KMS-11 (cell line): ENCODE results near the gene RUVBL2.
A peak's percentile ranks its signal among the peaks of the same experiment; 100 is the strongest.

Experiments
- H2AFZ ChIP-seq: fragments of 200-600 bp; sonication (generic); 2 replicates; pipeline ENCODE4 v1.6.1; 2016; ENCODE audit warnings: antibody characterized with exemption, mixed run types, low read depth
- H3K27ac ChIP-seq: fragments of 200-600 bp; sonication (generic); 2 replicates; pipeline ENCODE4 v1.6.1; 2016; ENCODE audit warnings: mild to moderate bottlenecking, mixed run types
- H3K27me3 ChIP-seq: fragments of 200-600 bp; sonication (generic); 2 replicates; pipeline ENCODE4 v1.6.1; 2017; ENCODE audit warnings: mild to moderate bottlenecking, low read depth, mixed run types, moderate library complexity; ENCODE audit not compliant: insufficient read depth
- H3K36me3 ChIP-seq: fragments of 200-600 bp; sonication (generic); 2 replicates; pipeline ENCODE4 v1.6.1; 2017; ENCODE audit warnings: mild to moderate bottlenecking, mixed run types; ENCODE audit not compliant: insufficient read depth
- H3K4me1 ChIP-seq: fragments of 200-600 bp; sonication (generic); 2 replicates; pipeline ENCODE4 v1.6.1; 2016; ENCODE audit warnings: mild to moderate bottlenecking, low read depth, mixed run types; ENCODE audit not compliant: poor library complexity, severe bottlenecking
- H3K4me2 ChIP-seq: fragments of 200-600 bp; sonication (generic); 2 replicates; pipeline ENCODE4 v1.7.0; 2016; ENCODE audit warnings: mild to moderate bottlenecking, mixed run types
- H3K4me3 ChIP-seq: fragments of 200-600 bp; sonication (generic); IDR thresholded peaks from 2 replicates; pipeline ENCODE4 v1.6.1; 2017; ENCODE audit warnings: low read depth, low read length, mixed read lengths; ENCODE audit not compliant: insufficient read depth
- H3K79me2 ChIP-seq: fragments of 200-600 bp; sonication (generic); 2 replicates; pipeline ENCODE4 v1.6.1; 2016; ENCODE audit warnings: low read depth, mixed run types; ENCODE audit not compliant: insufficient read depth
- H3K9ac ChIP-seq: fragments of 200-600 bp; sonication (generic); 2 replicates; pipeline ENCODE4 v1.6.1; 2016; ENCODE audit warnings: mild to moderate bottlenecking, mixed run types
- H4K20me1 ChIP-seq: fragments of 200-600 bp; sonication (generic); 2 replicates; pipeline ENCODE4 v1.6.1; 2016; ENCODE audit warnings: mild to moderate bottlenecking, mixed run types; ENCODE audit not compliant: insufficient read depth
- CTCF ChIP-seq: fragments of 200-600 bp; sonication (generic); conservative IDR thresholded peaks from 2 replicates; pipeline ENCODE4 v1.6.1; 2017; ENCODE audit warnings: low read depth, mild to moderate bottlenecking, antibody characterized with exemption, low read length, moderate library complexity, mixed read lengths

Gene RUVBL2

GRCh38 chr19:48965806-48966540, 27.7 kb upstream of the RUVBL2 start:
- Histone ChIP-seq H3K79me2 (peaks cover 11% of the 10 kb centered on the region), H3K27me3 (no peaks in the 10 kb centered on the region), H4K20me1 (no peaks in the 10 kb centered on the region), H2AFZ (peak overlapping the region; percentile 43), H3K4me2 (peak overlapping the region; percentile 99), H3K4me3 (no peak overlapping the region), H3K4me1 (peaks cover 39% of the 10 kb centered on the region), H3K27ac (peak overlapping the region; percentile 73), H3K36me3 (no peaks in the 10 kb centered on the region), H3K9ac (peak overlapping the region; percentile 67)
- no peak for TF ChIP-seq CTCF

GRCh38 chr19:48966541-48967345, 26.9 kb upstream of the RUVBL2 start:
- TF ChIP-seq CTCF = no peak
- Histone ChIP-seq H3K27me3 (no peaks in the 10 kb centered on the region), H3K4me2 (peak overlapping the region; percentile 99), H3K9ac (peak overlapping the region; percentile 67; the same call in 1 of the 2 replicates), H3K36me3 (no peaks in the 10 kb centered on the region), H2AFZ (no peak overlapping the region), H4K20me1 (no peaks in the 10 kb centered on the region), H3K27ac (peak overlapping the region; percentile 73; the same call in 1 of the 2 replicates), H3K4me3 (no peak overlapping the region), H3K79me2 (peaks cover 11% of the 10 kb centered on the region), H3K4me1 (peaks cover 39% of the 10 kb centered on the region)

DNA sequence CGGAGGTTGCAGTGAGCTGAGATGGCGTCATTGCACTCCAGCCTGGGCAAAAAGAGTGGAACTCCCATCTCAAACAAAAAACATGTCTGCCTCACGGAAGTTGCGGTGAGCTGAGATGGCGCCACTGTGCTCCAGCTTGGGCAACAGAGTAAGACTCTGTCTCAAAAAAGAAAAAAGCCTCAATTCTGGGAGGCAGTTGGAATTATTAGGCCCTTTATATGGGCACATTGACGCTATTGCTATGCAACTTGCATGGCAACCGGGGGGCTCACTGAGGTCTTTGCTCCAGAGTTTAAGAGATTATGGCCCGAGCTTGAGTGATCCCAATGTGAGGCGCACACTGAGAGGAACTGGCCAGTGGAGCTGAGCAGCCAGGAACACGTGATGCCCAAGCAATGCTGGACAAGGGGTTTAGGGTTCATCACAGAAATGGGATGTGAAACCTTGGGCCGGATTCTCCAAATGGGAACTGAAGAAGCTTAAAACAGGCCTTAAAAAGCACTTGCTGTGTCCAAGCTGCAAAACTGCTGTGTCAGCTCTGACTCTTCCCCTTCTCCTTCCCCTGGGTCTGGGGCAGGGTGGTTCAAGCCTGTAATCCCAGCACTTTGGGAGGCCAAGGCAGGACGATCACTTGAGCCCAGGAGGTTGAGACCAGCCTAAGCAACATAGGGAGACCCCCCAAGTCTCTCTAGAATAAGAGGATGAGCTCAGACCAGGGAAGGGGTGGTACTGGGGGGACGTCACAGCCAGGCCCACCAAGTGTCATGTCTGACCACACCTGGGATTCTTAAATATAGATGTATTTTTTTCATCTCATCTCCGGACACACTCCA, 26.1 kb upstream of the RUVBL2 start:
- peak overlapping the region; percentile 99; the same call in 1 of the 2 replicates for H3K4me2 ChIP-seq

More for the DNA sequence above, 26.1 kb upstream of the RUVBL2 start:
- no peak overlapping the region for H3K9ac ChIP-seq
- H2AFZ ChIP-seq = no peak overlapping the region
- H3K27ac ChIP-seq = no peak overlapping the region
- peaks cover 33% of the 10 kb centered on the region for H3K4me1 ChIP-seq
- H3K27me3 ChIP-seq = no peaks in the 10 kb centered on the region
- peaks cover 11% of the 10 kb centered on the region for H3K79me2 ChIP-seq
- no peaks in the 10 kb centered on the region for H4K20me1 ChIP-seq
- H3K4me3 ChIP-seq = no peak overlapping the region
- no peaks in the 10 kb centered on the region for H3K36me3 ChIP-seq
- no peak for TF ChIP-seq CTCF
